ENCODE measurements around the gene DOK6. TPM values are rescaled to one million over a fixed set of nuclear protein-coding genes. Genes with fewer than 3 reads are reported as not detected.

DOK6 gene
- total and polyA plus RNA-seq, 9 of the 15 experiments (the other 6 are each of a cell fraction or from before 2014, with no cell fraction given), result not detected

GRCh38 chr18:69537183-69537582 is 136.5 kb downstream of the DOK6 start (continued):
- TF ChIP-seq ZNF507 (tag; conservative IDR thresholded peaks at IDR 0.05) (no peak), HINFP (tag; conservative IDR thresholded peaks at IDR 0.05; ENCODE audit: low read depth) (no peak), LEF1 (IDR thresholded peaks at IDR 0.05) (no peak), ZNF707 (CRISPR knock-in tag; conservative IDR thresholded peaks at IDR 0.05) (no peak), SIN3B (IDR thresholded peaks at IDR 0.05; ENCODE audit: low read depth) (no peak), CREB3L1 (IDR thresholded peaks at IDR 0.05; ENCODE audit: borderline replicate concordance, low read depth) (no peak), ZBTB12 (CRISPR knock-in tag; IDR thresholded peaks at IDR 0.05) (no peak), LCOR (CRISPR knock-in tag; IDR thresholded peaks at IDR 0.05) (no peak), RBFOX2 (IDR thresholded peaks at IDR 0.05; ENCODE audit: low read depth, low read length) (no peak)
